ENCODE measurements around the gene MUS81. TPM values are rescaled to one million over a fixed set of nuclear protein-coding genes. Genes with fewer than 3 reads are reported as not detected.

MUS81 gene
- total and polyA plus RNA-seq, 9 of the 15 experiments (the other 6 are each of a cell fraction or from before 2014, with no cell fraction given), result 13.4 to 118 (median 53.7) TPM

- TF ChIP-seq ZNF408 (CRISPR knock-in tag; IDR thresholded peaks at IDR 0.05; ENCODE audit: low read depth) (no peak), TFAP4 (CRISPR knock-in tag; IDR thresholded peaks at IDR 0.05; ENCODE audit: borderline replicate concordance) (peak; percentile 81), ARNT (IDR thresholded peaks at IDR 0.05) (no peak), ZNF318 (IDR thresholded peaks at IDR 0.05; ENCODE audit: borderline replicate concordance in 1 of 2, low read depth in 1 of 2) (no peak), ZNF707 (CRISPR knock-in tag; conservative IDR thresholded peaks at IDR 0.05) (no peak), SPI1 (IDR thresholded peaks at IDR 0.05; ENCODE audit: borderline replicate concordance, low read depth, low read length) (no peak), ZNF699 (CRISPR knock-in tag; IDR thresholded peaks at IDR 0.05; ENCODE audit: insufficient replicate concordance) (no peak), PYGO2 (tag; IDR thresholded peaks at IDR 0.05) (no peak), ARID4B (CRISPR knock-in tag; IDR thresholded peaks at IDR 0.05) (peak; percentile 53), SUPT5H (IDR thresholded peaks at IDR 0.05) (peak; percentile 98), DIDO1 (tag; IDR thresholded peaks at IDR 0.05; ENCODE audit: low read depth) (no peak)
These were observed 2.2 kb upstream of the MUS81 start, which contains the start of gene CFL1 (continued) for GRCh38 chr11:65857853-65858680.
